GM21367 (cell line): ENCODE results near the gene FGGY.
A peak's percentile ranks its signal among the peaks of the same experiment; 100 is the strongest.

ENCODE experiments used
- ATAC-seq: cut with Tn5 transposase; IDR thresholded peaks from one replicate; pipeline ENCODE4 v1.9.1; 2021; ENCODE audit not compliant: unreplicated experiment

Gene FGGY

GRCh38 chr1:59410457-59410856 lies 113.6 kb downstream of the FGGY start:
- ATAC-seq: no peak

- ATAC-seq: no peak
Observed at GRCh38 chr1:59411147-59411546, 114.3 kb downstream of the FGGY start.

- ATAC-seq: no peak
Observed at GRCh38 chr1:59412718-59413326, 115.9 kb downstream of the FGGY start.

GRCh38 chr1:59413327-59413720 lies 116.4 kb downstream of the FGGY start:
- no peak for ATAC-seq

GRCh38 chr1:59414406-59415133 lies 117.7 kb downstream of the FGGY start:
- ATAC-seq: no peak

GRCh38 chr1:59415286-59415850 lies 118.5 kb downstream of the FGGY start:
- no peak for ATAC-seq

- ATAC-seq: no peak
Observed at GRCh38 chr1:59415881-59416280, 119.0 kb downstream of the FGGY start.

- ATAC-seq: no peak
Observed at GRCh38 chr1:59417406-59417805, 120.5 kb downstream of the FGGY start.

GRCh38 chr1:59418363-59419144 lies 121.7 kb downstream of the FGGY start:
- no peak for ATAC-seq

- no peak for ATAC-seq
Observed at GRCh38 chr1:59419361-59420140, 122.7 kb downstream of the FGGY start.

- no peak for ATAC-seq
Observed at GRCh38 chr1:59421232-59421920, 124.5 kb downstream of the FGGY start.

GRCh38 chr1:59422921-59423575 lies 126.2 kb downstream of the FGGY start:
- no peak for ATAC-seq

- no peak for ATAC-seq
Observed at GRCh38 chr1:59427155-59427554, 130.3 kb downstream of the FGGY start.

- no peak for ATAC-seq
Observed at GRCh38 chr1:59427784-59428183, 130.9 kb downstream of the FGGY start.

- no peak for ATAC-seq
Observed at GRCh38 chr1:59428828-59429227, 131.9 kb downstream of the FGGY start.

GRCh38 chr1:59429656-59430055 lies 132.8 kb downstream of the FGGY start:
- ATAC-seq: no peak

GRCh38 chr1:59431566-59432294 lies 134.8 kb downstream of the FGGY start:
- ATAC-seq: no peak

GRCh38 chr1:59432531-59433439 lies 135.9 kb downstream of the FGGY start:
- ATAC-seq: peak; percentile 84
